Measurements from ENCODE around the gene SNX22.
A peak's percentile ranks its signal among the peaks of the same experiment; 100 is the strongest.

Gene SNX22

GRCh38 chr15:64187396-64188191, 36.1 kb downstream of the SNX22 start:
- no peak overlapping the region for H3K4me3 ChIP-seq (ENCODE audit: low read depth, low read length)
- TF ChIP-seq CTCF (conservative IDR thresholded peaks at IDR 0.05; ENCODE audit: low read depth, low read length) = no peak
- DNase-seq (ENCODE audit: low read depth) = no peak

- no peak for DNase-seq (ENCODE audit: low read depth)
- TF ChIP-seq CTCF (conservative IDR thresholded peaks at IDR 0.05; ENCODE audit: low read depth, low read length) = no peak
- no peak overlapping the region for H3K4me3 ChIP-seq (ENCODE audit: low read depth, low read length)
Observed at GRCh38 chr15:64191971-64192830, 40.7 kb downstream of the SNX22 start.

- TF ChIP-seq CTCF (conservative IDR thresholded peaks at IDR 0.05; ENCODE audit: low read depth, low read length) = no peak
- no peak for DNase-seq (ENCODE audit: low read depth)
- H3K4me3 ChIP-seq (ENCODE audit: low read depth, low read length) = no peak overlapping the region
Observed at GRCh38 chr15:64193971-64194370, 42.4 kb downstream of the SNX22 start.

- DNase-seq (ENCODE audit: low read depth) = peak; percentile 10
- TF ChIP-seq CTCF (conservative IDR thresholded peaks at IDR 0.05; ENCODE audit: low read depth, low read length) = no peak
Observed at GRCh38 chr15:64197425-64197824, 45.9 kb downstream of the SNX22 start.

GRCh38 chr15:64205202-64205601, 53.7 kb downstream of the SNX22 start:
- H3K4me3 ChIP-seq (ENCODE audit: low read depth, low read length) = no peak overlapping the region
- TF ChIP-seq CTCF (conservative IDR thresholded peaks at IDR 0.05; ENCODE audit: low read depth, low read length) = no peak
- DNase-seq (ENCODE audit: low read depth) = no peak

More at GRCh38 chr15:64197425-64197824, 45.9 kb downstream of the SNX22 start:
- H3K4me3 ChIP-seq (ENCODE audit: low read depth, low read length) = no peak overlapping the region

Data from choroid plexus epithelial cell (primary cell).